ENCODE data around the gene C2CD3.
"Not testable (repeated sequence)": the region's sequence is repeated elsewhere in the genome, so short reads cannot be mapped to it uniquely, and the experiment has no call there.

C2CD3 gene

DNA sequence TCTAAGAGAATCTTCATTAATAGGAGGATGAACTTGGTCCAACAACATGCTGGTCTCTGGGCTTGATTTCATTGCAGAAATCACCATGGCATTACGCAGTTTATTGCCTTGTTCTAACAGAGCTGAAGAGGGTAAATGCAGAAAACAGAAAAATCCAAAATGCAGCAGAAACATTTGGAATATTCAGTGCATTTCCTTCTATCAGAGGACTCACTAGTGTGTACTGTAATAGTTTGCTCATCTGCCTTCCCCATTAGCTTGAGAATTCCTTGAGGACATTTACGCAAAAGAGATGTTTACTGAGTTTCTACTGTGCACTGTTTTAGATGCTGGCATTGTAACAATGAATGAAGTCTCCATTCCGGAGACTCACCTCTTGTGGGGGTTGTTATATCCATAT lies 37.4 kb downstream of the C2CD3 start:
- Histone ChIP-seq H3K27me3 (no peaks in the 10 kb centered on the region), H3K4me3 (no peak overlapping the region), H3K27ac (no peak overlapping the region), H3K9me3 (no peaks in the 10 kb centered on the region), H3K36me3 (peaks cover 0 to 50% (median 15%) of the 10 kb centered on the region in 3 donors), H3K4me1 (peaks cover 0 to 5% (median 0%) of the 10 kb centered on the region in 4 donors)
- TF ChIP-seq, protein P1, sequence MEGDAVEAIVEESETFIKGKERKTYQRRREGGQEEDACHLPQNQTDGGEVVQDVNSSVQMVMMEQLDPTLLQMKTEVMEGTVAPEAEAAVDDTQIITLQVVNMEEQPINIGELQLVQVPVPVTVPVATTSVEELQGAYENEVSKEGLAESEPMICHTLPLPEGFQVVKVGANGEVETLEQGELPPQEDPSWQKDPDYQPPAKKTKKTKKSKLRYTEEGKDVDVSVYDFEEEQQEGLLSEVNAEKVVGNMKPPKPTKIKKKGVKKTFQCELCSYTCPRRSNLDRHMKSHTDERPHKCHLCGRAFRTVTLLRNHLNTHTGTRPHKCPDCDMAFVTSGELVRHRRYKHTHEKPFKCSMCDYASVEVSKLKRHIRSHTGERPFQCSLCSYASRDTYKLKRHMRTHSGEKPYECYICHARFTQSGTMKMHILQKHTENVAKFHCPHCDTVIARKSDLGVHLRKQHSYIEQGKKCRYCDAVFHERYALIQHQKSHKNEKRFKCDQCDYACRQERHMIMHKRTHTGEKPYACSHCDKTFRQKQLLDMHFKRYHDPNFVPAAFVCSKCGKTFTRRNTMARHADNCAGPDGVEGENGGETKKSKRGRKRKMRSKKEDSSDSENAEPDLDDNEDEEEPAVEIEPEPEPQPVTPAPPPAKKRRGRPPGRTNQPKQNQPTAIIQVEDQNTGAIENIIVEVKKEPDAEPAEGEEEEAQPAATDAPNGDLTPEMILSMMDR (IDR thresholded peaks at IDR 0.05): no peak
- intact Hi-C loops (cut with DNase I; ENCODE audit: low total_unique reads): no loop called here
- DNase-seq: no peak

DNA sequence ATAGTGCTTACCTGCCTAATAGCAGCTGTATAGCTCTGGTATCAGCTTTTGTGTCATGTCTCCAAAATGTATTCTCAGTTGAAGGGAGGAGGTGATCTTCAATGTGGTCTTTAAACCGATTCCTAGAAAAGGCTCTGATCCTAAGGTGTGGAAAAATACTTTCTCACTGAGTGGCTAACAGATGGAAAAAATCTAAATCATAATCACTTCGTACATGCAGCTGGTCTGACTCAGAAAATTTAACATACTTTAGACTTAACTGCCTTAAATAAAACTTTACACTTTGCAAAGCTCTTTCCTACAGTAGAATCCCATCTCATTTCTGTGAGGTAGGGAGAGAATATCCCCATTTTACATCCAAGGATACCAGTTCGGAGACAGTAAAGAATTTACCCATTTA lies 38.0 kb downstream of the C2CD3 start:
- Histone ChIP-seq H3K9me3 (no peaks in the 10 kb centered on the region), H3K27me3 (no peaks in the 10 kb centered on the region), H3K4me3 (no peak overlapping the region), H3K27ac (no peak overlapping the region), H3K36me3 (peaks cover 0 to 50% (median 15%) of the 10 kb centered on the region in 3 donors), H3K4me1 (no peaks in the 10 kb centered on the region)
- intact Hi-C loops (cut with DNase I; ENCODE audit: low total_unique reads): no loop called here
- no peak for DNase-seq
- TF ChIP-seq, protein P1 (IDR thresholded peaks at IDR 0.05): no peak

DNA sequence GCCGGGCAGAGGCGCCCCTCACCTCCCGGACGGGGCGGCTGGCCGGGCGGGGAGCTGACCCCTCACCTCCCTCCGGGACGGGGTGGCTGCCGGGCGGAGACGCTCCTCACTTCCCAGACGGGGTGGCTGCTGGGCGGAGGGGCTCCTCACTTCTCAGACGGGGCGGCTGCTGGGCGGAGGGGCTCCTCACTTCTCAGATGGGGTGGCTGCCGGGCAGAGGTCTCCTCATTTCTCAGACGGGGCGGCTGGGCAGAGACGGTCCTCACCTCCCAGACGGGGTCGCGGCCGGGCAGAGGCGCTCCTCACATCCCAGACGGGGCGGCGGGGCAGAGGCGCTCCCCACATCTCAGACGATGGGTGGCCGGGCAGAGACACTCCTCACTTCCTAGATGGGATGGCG lies 41.7 kb downstream of the C2CD3 start:
- intact Hi-C loops (cut with DNase I; ENCODE audit: low total_unique reads); H3K4me3 ChIP-seq; H3K27ac ChIP-seq; H3K27me3 ChIP-seq; DNase-seq; H3K4me1 ChIP-seq; H3K9me3 ChIP-seq: not testable (repeated sequence)
- peaks cover 0 to 39% (median 15%) of the 10 kb centered on the region in 3 donors for H3K36me3 ChIP-seq

DNA sequence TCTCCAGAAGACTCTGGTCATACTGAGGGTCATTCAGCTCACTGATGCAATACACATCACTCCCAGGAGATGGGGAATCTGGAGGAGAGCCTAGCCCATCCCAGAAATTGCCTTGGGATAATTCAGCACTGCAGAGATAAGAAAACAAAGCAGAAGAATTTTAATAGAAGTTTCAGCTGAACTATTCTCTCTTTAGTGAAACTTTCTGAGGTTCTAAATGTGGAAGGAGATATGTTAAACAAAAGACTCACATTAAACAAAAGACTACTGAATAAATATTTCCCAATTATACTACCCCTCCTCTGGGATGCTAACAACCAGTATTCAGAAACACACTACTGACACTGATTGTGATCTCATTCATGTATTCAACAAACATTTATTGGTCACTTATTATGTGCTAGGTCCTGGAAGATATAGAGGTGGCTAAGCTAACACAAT lies 47.8 kb downstream of the C2CD3 start:
- DNase-seq: no peak
- peaks cover 0 to 21% (median 16%) of the 10 kb centered on the region in 3 donors for H3K36me3 ChIP-seq
- H3K4me1 ChIP-seq: no peaks in the 10 kb centered on the region
- H3K4me3 ChIP-seq: no peak overlapping the region
- no peaks in the 10 kb centered on the region for H3K27me3 ChIP-seq
- no peaks in the 10 kb centered on the region for H3K9me3 ChIP-seq
- intact Hi-C loops (cut with DNase I; ENCODE audit: low total_unique reads): no loop called here
- TF ChIP-seq, protein P1 (IDR thresholded peaks at IDR 0.05): no peak
- no peak overlapping the region for H3K27ac ChIP-seq

DNA sequence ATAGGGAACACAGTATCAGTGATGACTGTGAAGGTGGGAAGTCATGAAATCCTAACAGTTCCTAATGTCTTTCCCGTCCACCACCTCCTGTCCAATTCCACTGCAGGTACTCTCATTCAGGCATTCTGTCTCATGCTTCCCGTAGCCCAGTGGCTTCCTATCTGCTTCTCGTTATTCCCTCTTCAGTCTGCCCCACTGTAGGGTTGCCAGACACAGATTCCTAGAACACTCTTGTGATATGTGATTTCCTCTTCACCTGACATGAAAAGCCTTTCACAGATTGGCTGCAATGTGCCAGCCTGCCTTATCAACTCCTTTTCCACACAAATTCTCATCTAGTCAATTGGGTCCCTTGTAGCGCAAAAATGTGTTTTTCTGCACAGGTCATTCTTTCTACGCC lies 49.0 kb downstream of the C2CD3 start:
- H3K9me3 ChIP-seq: no peaks in the 10 kb centered on the region
- intact Hi-C loops (cut with DNase I; ENCODE audit: low total_unique reads): no loop called here
- no peaks in the 10 kb centered on the region for H3K4me1 ChIP-seq
- no peak overlapping the region for H3K27ac ChIP-seq
- H3K4me3 ChIP-seq: no peak overlapping the region
- TF ChIP-seq, protein P1 (IDR thresholded peaks at IDR 0.05): no peak
- H3K36me3 ChIP-seq: peaks cover 8 to 29% (median 22%) of the 10 kb centered on the region in 3 donors
- no peaks in the 10 kb centered on the region for H3K27me3 ChIP-seq
- DNase-seq: no peak

DNA sequence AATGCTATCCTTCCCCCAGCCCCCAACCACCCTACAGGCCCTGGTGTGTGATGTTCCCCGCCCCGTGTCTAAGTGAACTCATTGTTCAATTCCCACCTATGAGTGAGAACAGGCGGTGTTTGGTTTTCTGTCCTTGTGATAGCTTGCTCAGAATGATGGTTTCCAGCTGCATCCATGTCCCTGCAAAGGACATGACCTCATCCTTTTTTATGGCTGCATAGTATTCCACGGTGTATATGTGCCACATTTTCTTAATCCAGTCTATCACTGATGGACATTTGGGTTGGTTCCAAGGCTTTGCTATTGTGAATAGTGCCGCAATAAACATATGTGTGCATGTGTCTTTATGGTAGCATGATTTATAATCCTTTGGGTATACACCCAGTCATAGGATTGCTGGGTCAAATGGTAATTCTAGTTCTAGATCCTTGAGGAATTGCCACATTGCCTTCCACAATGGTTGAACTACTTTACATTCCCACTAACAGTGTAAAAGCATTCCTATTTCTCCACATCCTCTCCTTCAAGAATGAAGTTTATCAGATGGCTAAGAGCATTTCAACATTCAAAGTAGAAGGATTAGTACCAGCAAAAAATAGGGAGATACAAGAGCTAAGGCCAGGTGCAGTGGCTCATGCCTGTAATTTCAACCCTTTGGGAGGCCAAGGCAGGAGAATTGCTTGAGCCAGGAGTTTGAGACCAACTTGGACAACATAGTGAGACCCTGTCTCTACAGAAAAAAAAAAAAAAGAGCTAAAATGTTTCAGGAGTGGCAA lies 50.4 kb downstream of the C2CD3 start:
- H3K27me3 ChIP-seq; H3K9me3 ChIP-seq; H3K4me1 ChIP-seq; intact Hi-C loops (cut with DNase I; ENCODE audit: low total_unique reads); H3K27ac ChIP-seq; H3K4me3 ChIP-seq; DNase-seq: not testable (repeated sequence)
- peaks cover 19 to 37% (median 27%) of the 10 kb centered on the region in 3 donors for H3K36me3 ChIP-seq
